ENCODE measurements around the gene KCTD4.
"Not testable (repeated sequence)": the region's sequence is repeated elsewhere in the genome, so short reads cannot be mapped to it uniquely, and the experiment has no call there.

The KCTD4 gene

GRCh38 chr13:45200701-45201232, at the start of gene KCTD4:
Gene KCTD4, minus strand, starts transcription at chr13:45201045. Its CDS starts 6,478 bp downstream, at chr13:45194567.
- no peak for DNase-seq

- peak; percentile 16 for DNase-seq
Observed at GRCh38 chr13:45249662-45250061, 48.8 kb upstream of the KCTD4 start.

GRCh38 chr13:45244736-45245135, 43.9 kb upstream of the KCTD4 start:
- DNase-seq, result not testable (repeated sequence)

- peak; percentile 36 for DNase-seq
Observed at GRCh38 chr13:45243077-45243476, 42.2 kb upstream of the KCTD4 start.

- DNase-seq, result peak; percentile 36
Observed at GRCh38 chr13:45242524-45242923, 41.7 kb upstream of the KCTD4 start.

- peak; percentile 45 for DNase-seq
Observed at GRCh38 chr13:45242070-45242469, 41.2 kb upstream of the KCTD4 start.

GRCh38 chr13:45240143-45240542, 39.3 kb upstream of the KCTD4 start:
- no peak for DNase-seq

- no peak for DNase-seq
Observed at GRCh38 chr13:45238945-45239795, 38.3 kb upstream of the KCTD4 start.

- DNase-seq, result no peak
Observed at GRCh38 chr13:45232591-45232990, 31.7 kb upstream of the KCTD4 start.

GRCh38 chr13:45231722-45232121, 30.9 kb upstream of the KCTD4 start:
- no peak for DNase-seq

GRCh38 chr13:45231305-45231704, 30.5 kb upstream of the KCTD4 start:
- no peak for DNase-seq

- no peak for DNase-seq
Observed at GRCh38 chr13:45229172-45229571, 28.3 kb upstream of the KCTD4 start.

- no peak for DNase-seq
Observed at GRCh38 chr13:45228002-45228401, 27.2 kb upstream of the KCTD4 start.

GRCh38 chr13:45226024-45226423, 25.2 kb upstream of the KCTD4 start:
- DNase-seq, result no peak

- DNase-seq, result no peak
Observed at GRCh38 chr13:45225370-45225769, 24.5 kb upstream of the KCTD4 start.

GRCh38 chr13:45224176-45224575, 23.3 kb upstream of the KCTD4 start:
- no peak for DNase-seq

- DNase-seq, result no peak
Observed at GRCh38 chr13:45222919-45223318, 22.1 kb upstream of the KCTD4 start.

GRCh38 chr13:45222516-45222915, 21.7 kb upstream of the KCTD4 start:
- no peak for DNase-seq

GRCh38 chr13:45220403-45220802, 19.6 kb upstream of the KCTD4 start:
- DNase-seq, result no peak

- DNase-seq, result no peak
Observed at GRCh38 chr13:45219938-45220375, 19.1 kb upstream of the KCTD4 start.

GRCh38 chr13:45219123-45219891, 18.5 kb upstream of the KCTD4 start:
- no peak for DNase-seq

GRCh38 chr13:45218689-45219088, 17.8 kb upstream of the KCTD4 start:
- no peak for DNase-seq

GRCh38 chr13:45216193-45216592, 15.3 kb upstream of the KCTD4 start:
- no peak for DNase-seq

Data from NCI-H82 (cell line).